Endodermal cell (in vitro differentiated cells): ENCODE measurements around the gene QSOX1. TPM values are rescaled to one million over a fixed set of nuclear protein-coding genes. Genes with fewer than 3 reads are reported as not detected.
A peak's percentile ranks its signal among the peaks of the same experiment; 100 is the strongest.

Source experiments
- DNase-seq: peaks from one replicate; pipeline ENCODE4 v3.0.0-alpha.2; 2017
- H3K27ac ChIP-seq: 2 replicates; pipeline ENCODE4 v1.5.1; 2013; ENCODE audit warnings: mild to moderate bottlenecking, low read depth, low read length, moderate library complexity
- H3K27me3 ChIP-seq: 2 replicates; pipeline ENCODE4 v1.6.1; 2013; ENCODE audit warnings: mild to moderate bottlenecking, low read length, moderate library complexity; ENCODE audit not compliant: insufficient read depth, control insufficient read depth, poor library complexity, severe bottlenecking
- H3K36me3 ChIP-seq: 2 replicates; pipeline ENCODE4 v1.7.0; 2013; ENCODE audit warnings: mild to moderate bottlenecking, low read length, moderate library complexity; ENCODE audit not compliant: control insufficient read depth, insufficient read depth
- H3K4me1 ChIP-seq: one replicate; pipeline ENCODE4 v1.7.0; 2013; ENCODE audit warnings: low read length; ENCODE audit not compliant: control insufficient read depth, insufficient read depth
- H3K4me3 ChIP-seq: 2 replicates; pipeline ENCODE4 v1.5.1; 2013; ENCODE audit warnings: mild to moderate bottlenecking, low read length, moderate library complexity
- H3K9ac ChIP-seq: 2 replicates; pipeline ENCODE4 v1.6.1; 2013; ENCODE audit warnings: mild to moderate bottlenecking, low read length, moderate library complexity; ENCODE audit not compliant: poor library complexity, severe bottlenecking; ENCODE audit errors: extremely low read depth
- H3K9me3 ChIP-seq: 2 replicates; pipeline ENCODE4 v1.6.1; 2013; ENCODE audit warnings: mild to moderate bottlenecking, low read length, moderate library complexity; ENCODE audit not compliant: control insufficient read depth
- H3K27ac Mint-ChIP-seq: 2 replicates; pipeline ENCODE4 v1.8.0; 2020; ENCODE audit warnings: mixed read lengths
- H3K27me3 Mint-ChIP-seq: 2 replicates; pipeline ENCODE4 v1.8.0; 2021; ENCODE audit warnings: mild to moderate bottlenecking, mixed read lengths; ENCODE audit not compliant: insufficient read depth
- H3K36me3 Mint-ChIP-seq: 2 replicates; pipeline ENCODE4 v1.8.0; 2020; ENCODE audit warnings: low read depth, mixed read lengths
- H3K4me1 Mint-ChIP-seq: 2 replicates; pipeline ENCODE4 v1.8.0; 2020; ENCODE audit warnings: mixed read lengths
- H3K4me3 Mint-ChIP-seq: 2 replicates; pipeline ENCODE4 v1.8.0; 2020; ENCODE audit warnings: mild to moderate bottlenecking, moderate library complexity, mixed read lengths
- H3K9me3 Mint-ChIP-seq: 2 replicates; pipeline ENCODE4 v1.8.0; 2020; ENCODE audit warnings: mild to moderate bottlenecking, mixed read lengths
- CTCF ChIP-seq: fragments of 200-600 bp; sonication (generic); conservative IDR thresholded peaks from 2 replicates; pipeline ENCODE4 v1.5.0; 2021; ENCODE audit warnings: antibody characterized with exemption, mild to moderate bottlenecking
- WGBS, 2 experiments: methylation state at CpG; one replicate each; pipeline versions ENCODE4 v1.1.5 to v1.1.7; 2013; ENCODE audit warnings: missing lambda C conversion rate in 2 of 2, mixed read lengths in 1 of 2; ENCODE audit not compliant: insufficient coverage in 1 of 2, insufficient read length in 1 of 2; 5-methylcytosine and 5-hydroxymethylcytosine counted together
- total RNA-seq, 2 donors: library from RNA; stranded (reverse); fragmentation: NEBNext Ultra II Directional in 1 of 2; extraction: Animal tissue kit (Norgen Biotek cat#: 25700) in 1 of 2; gene quantifications; 2 replicates in 1 of 2; 3 replicates in 1 of 2; pipeline ENCODE4 v1.2.1, GENCODE V29; 2021

The QSOX1 gene
- total RNA-seq, 2 donors from 2014 or later = 77.9 to 116 TPM

GRCh38 chr1:180182643-180183311 lies 28.1 kb downstream of the QSOX1 start:
- Mint-ChIP-seq H3K27ac (no peak overlapping the region), H3K27me3 (no peaks in the 10 kb centered on the region), H3K36me3 (peaks cover 24% of the 10 kb centered on the region), H3K4me1 (no peaks in the 10 kb centered on the region), H3K4me3 (no peak overlapping the region), H3K9me3 (no peaks in the 10 kb centered on the region)
- H3K9me3 ChIP-seq = no peaks in the 10 kb centered on the region
- H3K4me3 ChIP-seq = no peak overlapping the region
- WGBS, 2 experiments = 93 to 96% methylated on average over 10 to 21 of the region's 22 CpGs
- no peak for DNase-seq
- TF ChIP-seq CTCF = no peak
- H3K27ac ChIP-seq = peak overlapping the region; percentile 79
- H3K27me3 ChIP-seq = no peaks in the 10 kb centered on the region
- no peaks in the 10 kb centered on the region for H3K4me1 ChIP-seq
- peaks cover 18% of the 10 kb centered on the region for H3K36me3 ChIP-seq
- H3K9ac ChIP-seq = no peak overlapping the region

DNA sequence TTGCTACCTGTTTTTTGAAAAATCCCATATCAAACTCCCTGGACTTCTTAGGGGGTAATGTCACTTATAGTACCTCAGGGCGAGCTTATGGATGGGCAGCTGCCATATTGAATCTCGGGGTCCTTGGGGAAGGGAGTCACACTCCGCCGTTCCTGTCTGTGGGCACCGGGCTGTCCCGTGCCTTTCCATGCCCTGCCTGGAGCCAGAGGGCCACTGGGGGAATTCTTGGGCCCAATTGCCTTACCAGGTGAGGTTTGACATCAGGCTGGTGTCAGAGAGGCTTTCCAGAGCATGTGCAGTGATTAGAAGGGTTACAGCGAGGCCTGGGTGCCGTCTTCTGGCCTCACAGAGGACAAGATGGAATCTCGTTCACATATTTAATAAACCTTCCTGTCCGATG lies 28.8 kb downstream of the QSOX1 start:
- H3K36me3 Mint-ChIP-seq = peaks cover 24% of the 10 kb centered on the region
- Histone ChIP-seq H3K36me3 (peaks cover 19% of the 10 kb centered on the region), H3K4me3 (no peak overlapping the region), H3K27ac (no peak overlapping the region), H3K9me3 (no peaks in the 10 kb centered on the region), H3K9ac (no peak overlapping the region), H3K27me3 (no peaks in the 10 kb centered on the region), H3K4me1 (no peaks in the 10 kb centered on the region)
- WGBS, 2 experiments = 93 to 98% methylated on average over 8 to 10 of the region's 10 CpGs
- no peak overlapping the region for H3K27ac Mint-ChIP-seq
- no peak for TF ChIP-seq CTCF
- no peaks in the 10 kb centered on the region for H3K4me1 Mint-ChIP-seq
- no peaks in the 10 kb centered on the region for H3K27me3 Mint-ChIP-seq
- H3K9me3 Mint-ChIP-seq = no peaks in the 10 kb centered on the region
- H3K4me3 Mint-ChIP-seq = no peak overlapping the region
- no peak for DNase-seq

- Histone ChIP-seq H3K27ac (no peak overlapping the region), H3K4me3 (no peak overlapping the region), H3K4me1 (no peaks in the 10 kb centered on the region), H3K27me3 (no peaks in the 10 kb centered on the region), H3K9ac (no peak overlapping the region), H3K9me3 (no peaks in the 10 kb centered on the region), H3K36me3 (peaks cover 25% of the 10 kb centered on the region)
- WGBS, 2 experiments = 93 to 95% methylated on average over 6 to 9 of the region's 9 CpGs
- DNase-seq = no peak
- Mint-ChIP-seq H3K27ac (no peak overlapping the region), H3K9me3 (no peaks in the 10 kb centered on the region), H3K4me3 (no peak overlapping the region), H3K4me1 (no peaks in the 10 kb centered on the region), H3K36me3 (peaks cover 21% of the 10 kb centered on the region), H3K27me3 (no peaks in the 10 kb centered on the region)
- TF ChIP-seq CTCF = no peak
Observed at GRCh38 chr1:180184041-180184440, 29.4 kb downstream of the QSOX1 start.
